ENCODE data around the gene FAM181A. TPM values are rescaled to one million over a fixed set of nuclear protein-coding genes. Genes with fewer than 3 reads are reported as not detected.

FAM181A gene
- total RNA-seq: not detected

GRCh38 chr14:93926873-93927799 lies at the start of gene FAM181A:
TSS of gene FAM181A (plus strand) at chr14:93927344. CDS start at chr14:93928286, 942 bp downstream.
- ATAC-seq: peak; percentile 24

GRCh38 chr14:93878212-93878611 lies 48.9 kb upstream of the FAM181A start:
- no peak for ATAC-seq

DNA sequence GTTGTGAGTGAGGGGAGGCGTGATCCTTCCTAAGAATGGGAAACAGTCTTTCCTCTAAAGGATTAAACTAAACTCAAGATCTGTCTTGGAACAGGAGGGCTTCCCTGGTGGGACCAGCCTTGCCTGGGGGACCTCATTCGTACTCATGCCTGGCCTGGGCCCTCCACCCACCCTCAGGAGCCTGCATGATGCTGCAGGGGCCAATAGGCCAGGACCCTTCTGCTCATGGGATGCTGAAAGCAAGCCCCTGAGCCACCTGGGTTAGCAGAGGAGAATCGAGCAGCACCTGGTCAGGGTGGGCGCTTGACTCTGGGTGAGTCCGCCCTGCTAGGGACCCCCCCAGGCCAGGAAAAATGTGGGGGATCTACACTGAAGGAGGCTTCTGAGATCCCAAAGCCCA lies 48.3 kb upstream of the FAM181A start:
- no peak for ATAC-seq

DNA sequence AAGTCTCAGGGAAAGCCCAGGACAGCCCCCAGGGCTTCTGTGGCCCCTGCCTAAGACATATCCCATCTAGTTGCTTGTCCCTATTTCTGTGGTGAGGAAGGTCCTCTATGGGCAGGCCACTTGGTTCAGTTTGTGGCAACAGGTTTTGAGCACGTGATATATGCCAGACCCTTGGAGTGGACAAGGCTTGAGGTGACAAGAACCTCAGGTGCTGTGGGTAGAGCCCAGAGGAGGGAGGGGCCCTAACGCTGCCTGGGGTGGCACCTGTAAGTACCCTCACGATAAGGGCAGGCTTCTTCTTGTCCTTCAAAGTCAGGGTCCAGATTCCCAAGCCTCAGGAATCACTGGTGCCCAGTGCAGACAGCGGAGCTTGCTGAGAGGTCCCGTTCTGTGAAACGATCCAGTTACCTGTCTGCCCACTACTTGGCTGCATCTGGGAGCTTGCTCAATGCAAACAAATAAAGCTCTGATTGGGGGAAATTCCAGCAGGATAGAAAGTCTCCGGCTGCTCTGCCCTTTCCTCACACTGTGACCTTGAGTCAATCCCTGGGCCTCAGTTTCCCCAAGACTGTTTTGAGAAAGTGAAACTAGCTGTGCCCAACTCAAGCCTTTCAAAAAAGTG lies 47.7 kb upstream of the FAM181A start:
- no peak for ATAC-seq

- no peak for ATAC-seq
These were observed 46.9 kb upstream of the FAM181A start for GRCh38 chr14:93880021-93880820.

- ATAC-seq: no peak
These were observed 42.2 kb upstream of the FAM181A start for GRCh38 chr14:93884950-93885349.

DNA sequence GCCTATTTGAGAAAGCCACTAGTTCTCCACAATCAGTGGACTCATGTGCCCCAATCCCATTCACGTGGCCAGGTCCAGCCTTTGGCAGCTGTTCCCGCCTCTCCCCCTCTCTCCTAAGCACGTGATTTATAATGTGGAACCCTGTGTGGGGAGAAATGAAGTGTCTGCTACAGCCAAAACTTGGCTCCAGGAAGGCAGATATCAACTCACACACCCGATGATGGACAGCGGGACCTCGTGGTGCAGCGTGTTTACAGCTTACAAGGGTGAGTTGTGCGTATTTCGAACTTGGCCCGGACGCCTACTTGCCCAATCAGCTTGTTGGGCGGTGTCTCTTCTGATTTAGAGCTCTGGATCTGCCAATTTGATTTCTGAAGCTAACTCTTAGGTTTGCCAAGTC lies 38.1 kb upstream of the FAM181A start:
- ATAC-seq: no peak

DNA sequence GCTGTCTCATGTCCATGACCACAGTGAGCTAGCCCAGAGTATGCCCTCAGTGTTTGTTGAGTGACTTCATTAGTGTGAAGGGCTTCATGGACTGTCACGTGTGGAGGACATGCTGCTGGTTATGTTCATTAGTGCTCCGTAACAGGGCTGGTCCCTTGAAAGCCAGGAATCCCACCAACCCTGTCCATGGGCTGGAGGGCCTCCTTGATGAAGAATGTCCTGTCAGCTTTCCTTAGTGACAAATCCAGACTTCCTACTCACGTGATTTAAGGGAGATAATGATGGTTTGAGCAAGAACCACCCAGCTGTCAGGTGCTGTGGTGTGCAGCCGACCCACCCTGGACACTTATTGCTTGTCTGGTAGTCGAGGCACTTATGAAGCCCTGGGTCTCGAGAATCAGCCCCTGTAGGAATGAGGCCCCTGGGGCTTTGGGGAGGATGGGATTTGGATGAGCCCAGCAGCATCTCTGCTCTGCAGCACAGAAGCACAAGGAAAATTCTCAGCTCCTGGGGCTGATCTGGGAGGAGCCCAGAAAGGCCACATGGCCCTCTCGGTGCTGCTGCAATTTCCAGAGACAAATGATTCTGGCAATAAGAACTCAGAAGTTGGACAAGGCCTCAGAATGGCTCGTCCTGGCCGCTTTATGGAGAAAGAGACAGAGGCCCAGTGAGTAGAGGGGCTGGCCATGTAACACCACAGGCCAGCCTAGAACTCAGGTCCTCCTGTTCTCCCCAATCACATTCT lies 37.2 kb upstream of the FAM181A start:
- ATAC-seq: no peak

GRCh38 chr14:93891756-93892504 lies 35.2 kb upstream of the FAM181A start:
- peak; percentile 53 for ATAC-seq

DNA sequence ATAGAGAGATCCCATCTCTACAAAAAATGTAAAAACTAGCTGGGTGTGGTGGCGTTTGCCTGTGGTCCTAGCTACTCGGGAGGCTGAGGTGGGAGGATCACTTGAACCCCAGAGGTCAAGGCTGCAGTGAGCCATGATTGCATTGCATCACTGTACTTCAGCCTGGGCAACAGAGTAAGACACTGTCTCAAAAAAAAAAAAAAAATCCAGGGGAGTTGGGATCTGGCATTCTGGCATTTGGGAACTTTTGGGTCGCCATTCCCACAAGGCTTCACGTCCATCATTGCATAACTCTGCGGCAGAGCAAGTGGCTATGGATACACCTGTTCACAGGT lies 34.7 kb upstream of the FAM181A start:
- ATAC-seq: no peak

DNA sequence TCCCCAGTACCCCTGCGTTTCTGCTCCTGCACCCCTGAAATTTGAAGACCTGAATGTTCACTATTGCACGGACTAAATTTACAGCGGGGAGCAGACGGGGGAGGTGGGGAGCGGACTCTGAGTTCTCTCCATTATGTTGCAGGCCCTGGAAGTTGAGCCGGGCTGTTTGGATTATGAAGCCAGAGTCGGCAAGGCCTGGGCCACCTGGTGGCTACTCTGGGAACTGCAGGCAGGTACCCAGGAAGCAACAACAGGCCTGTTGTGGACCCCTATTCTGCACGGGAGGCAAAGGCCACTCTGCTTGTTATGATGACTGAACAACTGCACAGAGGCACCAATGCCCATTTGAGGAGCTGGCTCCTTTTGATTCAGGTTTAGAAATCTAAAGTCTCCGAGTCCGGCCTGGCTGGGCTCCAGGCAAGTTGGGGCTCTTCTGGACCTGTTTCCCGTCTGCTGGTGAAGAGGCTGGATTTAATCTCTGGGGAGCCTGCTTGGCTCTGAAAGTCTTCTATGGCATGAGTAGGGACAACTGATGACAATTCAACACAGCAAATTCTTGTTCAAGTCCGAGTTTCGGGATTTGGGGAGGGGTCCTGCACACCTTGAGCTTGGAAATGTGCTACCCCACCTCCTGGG lies 34.1 kb upstream of the FAM181A start:
- peak; percentile 65 for ATAC-seq

- ATAC-seq: no peak
These were observed 33.4 kb upstream of the FAM181A start for GRCh38 chr14:93893661-93894261.

DNA sequence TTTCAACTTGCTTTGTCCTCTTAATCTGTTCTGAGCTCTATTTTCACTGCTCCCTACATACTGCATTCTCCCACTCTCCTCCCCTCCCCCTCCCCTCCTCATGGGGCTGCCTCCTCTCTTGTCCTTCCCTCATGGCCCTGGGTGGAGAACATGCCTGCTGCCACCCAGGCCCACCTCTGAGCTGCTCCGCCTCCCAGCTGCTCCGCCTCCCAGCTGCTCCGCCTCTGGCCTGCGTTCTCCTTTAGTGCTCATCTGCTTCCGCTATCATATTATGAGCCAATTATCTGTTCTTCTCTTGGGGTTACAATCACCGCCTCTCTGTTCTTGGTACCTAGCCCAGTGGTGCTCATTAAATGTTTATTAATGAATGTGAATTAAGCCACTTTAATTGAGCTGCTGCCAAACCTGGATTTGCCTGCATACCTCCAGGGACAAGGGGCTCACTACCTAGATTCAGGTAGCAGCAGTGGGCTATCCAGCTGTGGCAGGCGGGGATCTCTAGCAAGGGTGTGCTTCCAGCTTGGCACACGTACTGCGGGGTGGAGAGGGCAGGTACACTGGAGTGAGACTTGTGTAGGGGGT lies 32.0 kb upstream of the FAM181A start:
- ATAC-seq: no peak

- no peak for ATAC-seq
These were observed 29.7 kb upstream of the FAM181A start for GRCh38 chr14:93897476-93897845.

DNA sequence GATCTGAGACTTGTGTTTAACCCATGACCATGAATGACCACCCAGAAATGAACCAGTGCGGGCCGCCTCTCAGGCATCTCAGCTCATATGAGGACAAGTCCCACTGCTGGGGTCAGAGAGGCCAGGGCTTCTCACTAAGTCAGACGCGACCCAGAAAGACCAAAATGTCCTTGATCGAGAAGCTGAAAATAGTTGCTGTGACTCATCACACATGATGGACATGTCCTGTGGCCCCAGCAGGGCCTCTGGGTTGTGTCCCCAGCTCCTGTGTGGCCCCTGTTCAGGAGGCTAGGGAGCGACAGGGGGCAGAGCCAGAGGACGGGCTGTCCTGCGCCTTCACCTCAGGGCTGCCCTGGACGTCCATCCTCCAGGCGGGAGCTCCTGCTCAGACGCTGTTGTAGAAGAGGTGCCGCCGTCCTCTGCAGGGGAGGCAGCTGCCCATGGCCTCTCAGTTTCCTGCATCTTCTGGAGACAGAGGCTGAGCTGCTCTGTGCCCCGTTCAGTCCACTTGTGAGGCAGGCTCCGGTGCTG lies 29.0 kb upstream of the FAM181A start:
- ATAC-seq: no peak

- no peak for ATAC-seq
These were observed 28.4 kb upstream of the FAM181A start for GRCh38 chr14:93898731-93899130.

DNA sequence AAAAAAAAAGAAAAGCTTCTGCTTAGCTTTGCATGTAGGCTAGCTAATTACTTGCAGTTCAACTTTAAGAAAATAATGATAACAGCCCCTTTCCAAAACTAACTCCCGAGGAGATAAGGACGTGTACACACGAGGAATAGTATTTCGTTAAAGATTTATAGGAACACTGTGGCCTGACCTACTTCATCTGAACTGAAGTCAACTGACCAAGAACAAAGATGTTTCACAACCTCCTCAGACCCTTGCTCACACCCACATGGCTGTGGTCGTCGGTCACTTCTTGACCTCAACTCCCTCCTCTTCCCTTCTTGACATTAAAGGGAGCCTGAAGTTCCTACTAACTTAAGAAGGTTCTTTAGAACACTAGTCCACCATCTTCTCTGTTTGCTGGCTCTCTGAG lies 25.3 kb upstream of the FAM181A start:
- no peak for ATAC-seq

- ATAC-seq: peak; percentile 11
These were observed 24.4 kb upstream of the FAM181A start for GRCh38 chr14:93902619-93903307.

DNA sequence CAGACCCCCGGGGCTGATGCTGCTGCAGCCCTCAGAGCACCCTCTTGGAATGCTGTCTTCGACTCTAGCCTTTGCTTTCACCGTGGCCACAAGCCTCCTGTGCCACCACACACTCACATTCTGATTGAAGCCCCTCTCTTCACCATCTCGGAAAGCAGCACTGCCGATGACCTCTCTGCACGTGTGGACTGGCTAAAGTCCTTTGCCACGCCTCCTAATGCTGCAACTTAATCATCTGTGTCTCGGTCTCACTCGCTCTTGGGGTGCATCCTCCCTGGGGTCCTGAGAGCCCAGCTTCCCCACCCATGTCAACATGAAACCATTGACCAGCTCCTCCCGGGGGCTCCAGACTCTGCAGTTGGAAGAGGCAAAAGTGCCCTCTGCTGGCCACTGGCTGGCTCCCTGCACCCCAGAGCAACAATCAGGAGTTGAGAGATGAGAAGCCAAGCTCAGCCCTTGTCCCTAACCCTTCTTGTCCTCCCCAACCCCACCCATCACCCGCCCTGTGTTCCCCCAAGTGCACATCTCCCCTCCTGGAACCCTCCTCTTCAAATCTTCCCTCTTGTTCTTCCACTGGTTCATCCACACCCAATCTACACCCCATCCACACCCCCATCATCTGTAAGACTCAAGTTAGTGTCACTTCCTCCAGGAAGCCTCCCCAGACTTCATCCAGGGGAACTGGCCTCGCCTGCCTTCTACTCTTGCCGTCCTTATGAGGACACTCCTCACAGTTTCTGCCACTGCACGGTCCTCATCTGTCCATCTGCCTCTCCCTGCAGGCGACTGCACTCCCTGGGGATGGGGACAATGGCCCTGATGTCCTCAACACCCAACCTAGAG lies 23.6 kb upstream of the FAM181A start:
- ATAC-seq: no peak

Data from esophagus mucosa (tissue), 1 donor.